Heart left ventricle (tissue), 16 donors: Measurements from ENCODE around the gene CEACAM5. TPM values are rescaled to one million over a fixed set of nuclear protein-coding genes. Genes with fewer than 3 reads are reported as not detected.
"Not testable (repeated sequence)": the region's sequence is repeated elsewhere in the genome, so short reads cannot be mapped to it uniquely, and the experiment has no call there.

Source experiments
- ATAC-seq, 4 donors: fragments of 200-7000 bp; cut with Tn5 transposase; one replicate each; pipeline ENCODE4 v1.9.1; 2020 to 2022; ENCODE audit warnings: moderate library complexity in 4 of 4, mild to moderate bottlenecking in 3 of 4, moderate number of reproducible peaks in 1 of 4
- DNase-seq, 5 donors: peaks; one replicate each; pipeline ENCODE4 v3.0.0-alpha.2; 2020
- H3K27ac ChIP-seq, 12 donors: fragments of 200-600 bp; sonication (generic) in 4 of 12; one replicate each; pipeline versions ENCODE4 v1.5.0 to v1.8.0; 2016 to 2022; ENCODE audit warnings: mild to moderate bottlenecking in 2 of 12
- H3K27me3 ChIP-seq, 9 donors: fragments of 200-600 bp; sonication (generic) in 2 of 9; one replicate each; pipeline versions ENCODE4 v1.5.1 to v1.8.0; 2016 to 2022; ENCODE audit warnings: mild to moderate bottlenecking in 3 of 9
- H3K36me3 ChIP-seq, 9 donors: fragments of 200-600 bp; sonication (generic) in 2 of 9; one replicate each; pipeline versions ENCODE4 v1.5.0 to v1.8.0; 2018 to 2022; ENCODE audit warnings: mild to moderate bottlenecking in 2 of 9
- H3K4me1 ChIP-seq, 12 donors: fragments of 200-600 bp; sonication (generic) in 4 of 12; one replicate each; pipeline versions ENCODE4 v1.5.0 to v1.8.0; 2016 to 2022; ENCODE audit warnings: mild to moderate bottlenecking in 3 of 12
- H3K4me3 ChIP-seq, 12 donors: fragments of 200-600 bp; sonication (generic) in 4 of 12; one replicate each; pipeline versions ENCODE4 v1.5.0 to v1.8.0; 2017 to 2022; ENCODE audit warnings: mild to moderate bottlenecking in 9 of 12, moderate library complexity in 4 of 12
- H3K9me3 ChIP-seq, 12 donors: fragments of 200-600 bp; sonication (generic) in 4 of 12; one replicate each; pipeline versions ENCODE4 v1.5.0 to v1.8.0; 2016 to 2022; ENCODE audit warnings: mild to moderate bottlenecking in 1 of 12
- CTCF ChIP-seq, 12 donors: fragments of 200-600 bp; sonication (generic) in 4 of 12; IDR thresholded peaks; one replicate each; pipeline versions ENCODE4 v1.5.0 to v1.8.0; 2018 to 2022; ENCODE audit warnings: antibody characterized with exemption in 12 of 12, mild to moderate bottlenecking in 5 of 12
- POLR2A ChIP-seq, 2 donors: fragments of 450-650 bp; IDR thresholded peaks; one replicate each; pipeline ENCODE4 v1.6.1; 2017; ENCODE audit warnings: antibody characterized with exemption in 2 of 2, mild to moderate bottlenecking in 2 of 2, moderate library complexity in 2 of 2
- WGBS, 4 donors: extraction: QIAGEN DNeasy Blood & Tissue Kit in 2 of 4; methylation state at CpG; one replicate each; pipeline versions ENCODE4 v1.1.5 to v1.1.7; 2013 to 2018; 5-methylcytosine and 5-hydroxymethylcytosine counted together
- intact Hi-C, 10 donors: fragments of 100-400 bp; cut with DNase I; formaldehyde crosslinking; loops; one replicate each; pipeline versions ENCODE4 v1.11.1 to v1.14.2; 2022
- polyA plus RNA-seq, 2 donors: library from polyadenylated mRNA; stranded (reverse); fragments of 200-250 nt; gene quantifications; one replicate each; pipeline ENCODE4 v1.2.3, GENCODE V29; 2013
- total RNA-seq, 9 donors: library from RNA; depleted of rRNA in 2 of 9; stranded (reverse); fragments of >200 nt in 2 of 9; fragmentation: NEBNext Ultra II Directional in 3 of 9; extraction: Animal tissue kit (Norgen Biotek cat#: 25700) in 3 of 9; gene quantifications; one replicate each; pipeline versions ENCODE4 v1.1.0 to v1.2.4, GENCODE V29; 2016 to 2023
- donor health status: ischemic (EF 13 %, LVEDD 7.1; RV severe dilation, severe dysfunction).
- donor health status: healthy with polysubstance abuse.
- donor health status: DM: no; HTN: yes; CAD: no.
- donor health status: DM: no; HTN: no; CAD: no.
- donor health status: ischemic (EF 25% LVEDD 6.9; RV normal size, moderate dysfunction).
- donor health status: ischemic (EF 25% LVEDD 5.7; RV mildly dilated, moderate dysfunction).
- donor health status: healthy.
- donor health status: DM: yes; HTN: yes; CAD: no.
- donor health status: ischemic (EF 35%, LVEDD 5.7; RV mildly dilated, moderate dysfunction).
- donor health status: nonischemic (EF 11% LVEDD 7.7; RV severe dilation, severe dysfunction).
- donor health status: DM: yes; HTN: yes; CAD: no.
- donor health status: PGD.
- donor health status: ischemic (EF 29% LVEDD 5.4; RV normal size, mild dysfunction).
- donor health status: nonischemic (EF 23%, LVEDD 6.1; RV moderate dilation, normal function).

Gene CEACAM5
- total and polyA plus RNA-seq, 11 donors, result 0.22 to 0.75 TPM; not detected in 9

- Histone ChIP-seq H3K4me3 (no peak overlapping the region), H3K36me3 (no peaks in the 10 kb centered on the region), H3K27ac (no peak overlapping the region), H3K4me1 (no peaks in the 10 kb centered on the region), H3K27me3 (peaks cover 0 to 40% (median 2%) of the 10 kb centered on the region in 9 donors), H3K9me3 (no peaks in the 10 kb centered on the region)
- 79 to 90% (median 83%) methylated on average over 2 of the region's 2 CpGs for WGBS, 4 donors
- no peak for DNase-seq
- no peak for ATAC-seq
- intact Hi-C loops, result no loop called here
- TF ChIP-seq CTCF (IDR thresholded peaks at IDR 0.05), result no peak
Measured at GRCh38 chr19:41767115-41767514, 58.7 kb downstream of the CEACAM5 start.

GRCh38 chr19:41768105-41768504 lies 59.7 kb downstream of the CEACAM5 start:
- H3K4me3 ChIP-seq, DNase-seq, H3K4me1 ChIP-seq, ATAC-seq, H3K36me3 ChIP-seq, H3K27ac ChIP-seq, intact Hi-C loops, H3K9me3 ChIP-seq: not testable (repeated sequence)
- H3K27me3 ChIP-seq, result peaks cover 0 to 30% (median 0%) of the 10 kb centered on the region in 9 donors
- 58 to 73% (median 63%) methylated on average over 1 to 5 of the region's 5 CpGs for WGBS, 4 donors

GRCh38 chr19:41769608-41770007 lies 61.2 kb downstream of the CEACAM5 start:
- H3K4me1 ChIP-seq, result no peaks in the 10 kb centered on the region
- no peak overlapping the region for H3K27ac ChIP-seq
- TF ChIP-seq POLR2A (IDR thresholded peaks at IDR 0.05) (no peak), CTCF (IDR thresholded peaks at IDR 0.05) (no peak)
- no peak overlapping the region for H3K4me3 ChIP-seq
- DNase-seq (no peak), ATAC-seq (no peak)
- no peaks in the 10 kb centered on the region for H3K9me3 ChIP-seq
- H3K36me3 ChIP-seq, result no peaks in the 10 kb centered on the region
- H3K27me3 ChIP-seq, result peaks cover 0 to 28% (median 0%) of the 10 kb centered on the region in 9 donors
- intact Hi-C loops, result no loop called here
- WGBS, 4 donors, result 91 to 92% (median 92%) methylated on average over 4 of the region's 4 CpGs

GRCh38 chr19:41771410-41771809 lies 63.0 kb downstream of the CEACAM5 start:
- Histone ChIP-seq H3K27ac (no peak overlapping the region), H3K9me3 (no peaks in the 10 kb centered on the region), H3K4me3 (no peak overlapping the region), H3K27me3 (peaks cover 0 to 20% (median 0%) of the 10 kb centered on the region in 9 donors), H3K4me1 (no peaks in the 10 kb centered on the region), H3K36me3 (no peaks in the 10 kb centered on the region)
- DNase-seq (no peak), ATAC-seq (no peak)
- intact Hi-C loops, result no loop called here
- TF ChIP-seq POLR2A (IDR thresholded peaks at IDR 0.05) (no peak), CTCF (IDR thresholded peaks at IDR 0.05) (no peak)
- 85 to 93% (median 90%) methylated on average over 2 of the region's 2 CpGs for WGBS, 4 donors

GRCh38 chr19:41774515-41774980 lies 66.1 kb downstream of the CEACAM5 start:
- 64 to 69% (median 67%) methylated on average over 6 of the region's 6 CpGs for WGBS, 4 donors
- peaks cover 0 to 27% (median 2%) of the 10 kb centered on the region in 9 donors for H3K27me3 ChIP-seq

More at GRCh38 chr19:41774515-41774980, 66.1 kb downstream of the CEACAM5 start:
- Histone ChIP-seq H3K36me3 (no peaks in the 10 kb centered on the region), H3K9me3 (no peaks in the 10 kb centered on the region), H3K4me1 (no peaks in the 10 kb centered on the region), H3K4me3 (no peak overlapping the region), H3K27ac (no peak overlapping the region)
- ATAC-seq (no peak), DNase-seq (no peak)
- intact Hi-C loops, result no loop called here
- TF ChIP-seq POLR2A (IDR thresholded peaks at IDR 0.05) (no peak), CTCF (IDR thresholded peaks at IDR 0.05) (no peak)
